ENCODE measurements around the gene TP73. TPM values are rescaled to one million over a fixed set of nuclear protein-coding genes. Genes with fewer than 3 reads are reported as not detected.

The TP73 gene
- total RNA-seq, 2 donors from 2014 or later = 0.26 to 13.5 TPM

DNA sequence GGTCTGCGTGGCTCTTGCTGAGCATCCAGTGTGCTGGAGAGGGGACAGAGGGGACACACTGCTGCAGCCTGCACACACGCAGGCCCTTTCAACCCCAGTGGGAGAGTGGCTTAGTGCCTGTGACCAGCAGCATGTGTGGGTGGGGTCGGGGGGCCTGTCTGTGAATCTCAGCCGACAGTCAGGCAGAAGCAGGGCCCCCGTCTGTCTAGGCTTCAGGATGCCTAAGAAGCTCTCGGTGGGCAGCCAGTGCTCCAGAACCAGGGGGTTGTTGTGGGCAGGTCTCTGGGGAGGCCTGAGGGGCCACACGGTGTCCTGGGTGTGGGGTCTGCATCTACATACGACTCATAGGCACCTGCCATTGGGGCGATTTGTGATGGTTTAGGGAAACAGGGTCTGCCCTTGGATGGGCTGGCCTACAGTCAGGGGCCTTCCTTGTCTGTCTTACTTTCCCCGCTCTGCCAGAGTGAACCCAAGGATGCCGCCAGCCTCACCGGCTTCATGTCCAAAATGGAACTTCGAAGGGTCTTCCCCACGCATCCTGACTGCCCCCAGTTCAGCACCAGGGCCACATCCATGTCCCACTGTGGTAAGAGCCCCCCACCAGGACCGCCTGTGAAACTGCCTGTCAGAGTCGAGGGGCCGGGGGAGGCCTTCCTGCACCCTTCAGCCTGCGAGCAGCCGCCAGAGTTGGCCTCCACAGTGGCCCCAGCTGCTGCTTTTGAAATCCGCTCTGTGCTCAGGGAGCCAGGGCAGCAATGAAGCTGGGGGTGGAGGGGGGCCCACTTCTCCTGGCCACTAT, 101.5 kb downstream of the TP73 start:
- TF ChIP-seq, protein P1, sequence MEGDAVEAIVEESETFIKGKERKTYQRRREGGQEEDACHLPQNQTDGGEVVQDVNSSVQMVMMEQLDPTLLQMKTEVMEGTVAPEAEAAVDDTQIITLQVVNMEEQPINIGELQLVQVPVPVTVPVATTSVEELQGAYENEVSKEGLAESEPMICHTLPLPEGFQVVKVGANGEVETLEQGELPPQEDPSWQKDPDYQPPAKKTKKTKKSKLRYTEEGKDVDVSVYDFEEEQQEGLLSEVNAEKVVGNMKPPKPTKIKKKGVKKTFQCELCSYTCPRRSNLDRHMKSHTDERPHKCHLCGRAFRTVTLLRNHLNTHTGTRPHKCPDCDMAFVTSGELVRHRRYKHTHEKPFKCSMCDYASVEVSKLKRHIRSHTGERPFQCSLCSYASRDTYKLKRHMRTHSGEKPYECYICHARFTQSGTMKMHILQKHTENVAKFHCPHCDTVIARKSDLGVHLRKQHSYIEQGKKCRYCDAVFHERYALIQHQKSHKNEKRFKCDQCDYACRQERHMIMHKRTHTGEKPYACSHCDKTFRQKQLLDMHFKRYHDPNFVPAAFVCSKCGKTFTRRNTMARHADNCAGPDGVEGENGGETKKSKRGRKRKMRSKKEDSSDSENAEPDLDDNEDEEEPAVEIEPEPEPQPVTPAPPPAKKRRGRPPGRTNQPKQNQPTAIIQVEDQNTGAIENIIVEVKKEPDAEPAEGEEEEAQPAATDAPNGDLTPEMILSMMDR (IDR thresholded peaks at IDR 0.05) = no peak
- TF ChIP-seq POLR2A (IDR thresholded peaks at IDR 0.05) = no peak
- Histone ChIP-seq H3K36me3 (replicated peaks in 1 of 2; ENCODE audit: insufficient read depth in 1 of 2, low read depth in 2 of 2) (no peaks in the 10 kb centered on the region), H3K4me1 (no peaks in the 10 kb centered on the region), H3K9me3 (no peaks in the 10 kb centered on the region), H3K4me3 (no peak overlapping the region), H3K27ac (no peak overlapping the region), H3K27me3 (no peaks in the 10 kb centered on the region)
- WGBS, 2 donors = 73 to 83% methylated on average over 11 to 20 of the region's 20 CpGs
- DNase-seq (no peak), ATAC-seq (no peak)
- intact Hi-C loops (cut with DNase I) = no loop called here

DNA sequence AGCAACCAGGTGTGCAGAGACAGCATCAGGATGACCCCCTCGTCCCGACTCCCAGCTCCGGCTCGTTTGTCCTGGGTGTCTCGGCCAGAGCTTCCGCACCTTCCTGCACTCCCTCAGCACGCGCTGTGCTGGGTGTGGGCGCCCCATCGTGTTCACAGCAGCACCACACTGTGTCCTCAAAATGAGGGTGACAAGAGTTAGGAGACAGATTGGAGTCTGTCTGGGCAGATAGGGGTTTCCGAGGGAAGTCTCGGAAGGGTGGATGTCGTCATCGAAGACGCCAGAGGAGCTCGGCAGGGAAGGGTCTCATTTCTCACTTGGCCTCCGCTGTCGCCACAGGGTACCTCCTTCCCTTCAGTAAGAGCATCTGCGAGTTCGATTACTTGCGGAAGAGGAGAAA, 104.1 kb downstream of the TP73 start:
- 70 to 71% methylated on average over 21 of the region's 21 CpGs for WGBS, 2 donors
- H3K4me1 ChIP-seq = no peaks in the 10 kb centered on the region
- intact Hi-C loops (cut with DNase I) = no loop called here
- no peaks in the 10 kb centered on the region for H3K9me3 ChIP-seq
- no peaks in the 10 kb centered on the region for H3K36me3 ChIP-seq (replicated peaks in 1 of 2; ENCODE audit: insufficient read depth in 1 of 2, low read depth in 2 of 2)
- H3K27ac ChIP-seq = no peak overlapping the region
- ATAC-seq (no peak), DNase-seq (no peak)
- no peak overlapping the region for H3K4me3 ChIP-seq
- H3K27me3 ChIP-seq = no peaks in the 10 kb centered on the region
- TF ChIP-seq, protein P1 (IDR thresholded peaks at IDR 0.05) = no peak
- TF ChIP-seq POLR2A (IDR thresholded peaks at IDR 0.05) = no peak

DNA sequence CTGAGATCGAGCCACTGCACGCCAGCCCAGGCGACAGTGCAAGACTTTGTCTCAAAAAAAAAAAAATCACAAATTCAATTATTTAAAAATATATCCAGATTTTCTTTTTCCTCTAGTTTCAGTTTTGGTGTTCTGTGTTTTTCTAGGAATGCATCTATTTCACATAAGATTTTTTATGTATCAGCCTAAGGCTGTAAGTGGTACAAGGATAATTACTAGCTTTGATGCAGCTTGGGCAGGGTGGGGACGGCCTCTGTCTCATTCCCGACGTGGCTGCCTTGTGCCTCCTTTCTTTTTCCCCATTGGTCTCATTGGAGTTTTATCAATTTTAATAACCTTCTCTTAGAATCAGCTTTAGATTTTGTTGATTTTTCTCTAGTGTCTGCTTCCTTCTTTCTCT, 106.8 kb downstream of the TP73 start:
- WGBS, 2 donors = 79 to 80% methylated on average over 6 of the region's 6 CpGs

DNA sequence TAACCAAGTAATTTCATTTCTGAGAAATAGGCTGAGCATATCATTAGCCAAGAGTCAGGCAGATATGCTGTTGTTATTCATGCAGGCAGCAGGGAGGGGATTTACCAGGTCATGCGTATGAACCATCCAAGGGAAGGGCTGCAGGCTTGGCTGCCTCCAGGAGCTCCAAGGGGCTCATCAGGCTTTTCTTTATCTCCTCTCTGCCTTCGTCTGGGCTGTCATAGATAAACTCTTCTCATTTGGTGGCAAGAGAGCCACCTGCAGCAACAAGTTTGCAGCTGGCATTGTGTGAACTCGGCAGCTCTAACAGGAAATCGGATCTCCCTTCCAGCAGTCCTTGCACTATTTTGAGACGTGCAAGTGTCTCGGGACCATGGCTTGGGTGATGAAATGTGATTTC, 107.5 kb downstream of the TP73 start:
- H3K36me3 ChIP-seq (replicated peaks in 1 of 2; ENCODE audit: insufficient read depth in 1 of 2, low read depth in 2 of 2) = no peaks in the 10 kb centered on the region
- ATAC-seq (no peak), DNase-seq (no peak)
- WGBS, 2 donors = 50 to 64% methylated on average over 6 of the region's 6 CpGs
- H3K27ac ChIP-seq = no peak overlapping the region
- no peaks in the 10 kb centered on the region for H3K4me1 ChIP-seq
- TF ChIP-seq, protein P1 (IDR thresholded peaks at IDR 0.05) = no peak
- no peak for TF ChIP-seq POLR2A (IDR thresholded peaks at IDR 0.05)
- no peaks in the 10 kb centered on the region for H3K9me3 ChIP-seq
- no peaks in the 10 kb centered on the region for H3K27me3 ChIP-seq
- intact Hi-C loops (cut with DNase I) = no loop called here
- H3K4me3 ChIP-seq = no peak overlapping the region

More for the DNA sequence above, 106.8 kb downstream of the TP73 start:
- Histone ChIP-seq H3K4me3 (no peak overlapping the region), H3K4me1 (no peaks in the 10 kb centered on the region), H3K9me3 (no peaks in the 10 kb centered on the region), H3K27ac (no peak overlapping the region), H3K27me3 (no peaks in the 10 kb centered on the region), H3K36me3 (replicated peaks in 1 of 2; ENCODE audit: insufficient read depth in 1 of 2, low read depth in 2 of 2) (no peaks in the 10 kb centered on the region)
- DNase-seq (no peak), ATAC-seq (no peak)
- intact Hi-C loops (cut with DNase I) = no loop called here
- TF ChIP-seq, protein P1 (IDR thresholded peaks at IDR 0.05) = no peak
- no peak for TF ChIP-seq POLR2A (IDR thresholded peaks at IDR 0.05)
